GM21423 (cell line): ENCODE data around the gene MAPKAPK2.
"Not testable (repeated sequence)": the region's sequence is repeated elsewhere in the genome, so short reads cannot be mapped to it uniquely, and the experiment has no call there.

Experiments used
- ATAC-seq: cut with Tn5 transposase; IDR thresholded peaks from one replicate; pipeline ENCODE4 v1.9.1; 2021; ENCODE audit warnings: mild to moderate bottlenecking, moderate library complexity; ENCODE audit not compliant: unreplicated experiment

MAPKAPK2 gene

GRCh38 chr1:206770531-206771337 lies 86.0 kb downstream of the MAPKAPK2 start, which contains the start of gene IL19:
Gene IL19, plus strand, starts transcription at chr1:206770773. Its CDS starts 65,890 bp downstream, at chr1:206836663.
- ATAC-seq: peak; percentile 21

GRCh38 chr1:206771338-206771692 lies 86.6 kb downstream of the MAPKAPK2 start:
- no peak for ATAC-seq

GRCh38 chr1:206772243-206772937 lies 87.7 kb downstream of the MAPKAPK2 start, which contains the start of gene IL10:
Gene IL10, minus strand, starts transcription at chr1:206772494. Its CDS starts 59 bp downstream, at chr1:206772435.
- no peak for ATAC-seq

GRCh38 chr1:206774093-206774492 lies 89.4 kb downstream of the MAPKAPK2 start:
- ATAC-seq: no peak

GRCh38 chr1:206776229-206776628 lies 91.5 kb downstream of the MAPKAPK2 start:
- no peak for ATAC-seq

- ATAC-seq: no peak
Measured at GRCh38 chr1:206778031-206778430, 93.3 kb downstream of the MAPKAPK2 start.

- not testable (repeated sequence) for ATAC-seq
Measured at GRCh38 chr1:206778911-206779310, 94.2 kb downstream of the MAPKAPK2 start.

GRCh38 chr1:206779638-206780037 lies 94.9 kb downstream of the MAPKAPK2 start:
- no peak for ATAC-seq

- ATAC-seq: peak; percentile 57
Measured at GRCh38 chr1:206782448-206782847, 97.7 kb downstream of the MAPKAPK2 start.

GRCh38 chr1:206783506-206783905 lies 98.8 kb downstream of the MAPKAPK2 start:
- ATAC-seq: no peak
